ENCODE data around the gene VGLL4.
A peak's percentile ranks its signal among the peaks of the same experiment; 100 is the strongest.
"Not testable (repeated sequence)": the region's sequence is repeated elsewhere in the genome, so short reads cannot be mapped to it uniquely, and the experiment has no call there.

The VGLL4 gene

GRCh38 chr3:11643605-11644087, at the start of gene VGLL4:
Gene VGLL4, minus strand, starts transcription at chr3:11643915. Its CDS starts 397 bp downstream, at chr3:11643518.
- peak; percentile 27 for TF ChIP-seq CTCF (IDR thresholded peaks at IDR 0.05; ENCODE audit: low read depth, low read length)
- peak within 1 kb of the TSS; percentile 69 to 90 for H3K4me3 ChIP-seq (replicated peaks in 1 of 2; ENCODE audit: low read depth in 2 of 2, low read length in 2 of 2)
- peak; percentile 87 to 98 for DNase-seq (ENCODE audit: low read depth in 2 of 2)

- no peak for DNase-seq (ENCODE audit: low read depth in 2 of 2)
These were observed 48.8 kb upstream of the VGLL4 start for GRCh38 chr3:11692532-11692813.

GRCh38 chr3:11691767-11692531, 48.2 kb upstream of the VGLL4 start:
- no peak for TF ChIP-seq CTCF (IDR thresholded peaks at IDR 0.05; ENCODE audit: low read depth, low read length)
- DNase-seq (ENCODE audit: low read depth in 2 of 2): no peak
- H3K4me3 ChIP-seq (replicated peaks in 1 of 2; ENCODE audit: low read depth in 2 of 2, low read length in 2 of 2): no peak overlapping the region

More at GRCh38 chr3:11692532-11692813, 48.8 kb upstream of the VGLL4 start:
- no peak overlapping the region for H3K4me3 ChIP-seq (replicated peaks in 1 of 2; ENCODE audit: low read depth in 2 of 2, low read length in 2 of 2)
- no peak for TF ChIP-seq CTCF (IDR thresholded peaks at IDR 0.05; ENCODE audit: low read depth, low read length)

- H3K4me3 ChIP-seq (replicated peaks in 1 of 2; ENCODE audit: low read depth in 2 of 2, low read length in 2 of 2): no peak overlapping the region
- DNase-seq (ENCODE audit: low read depth in 2 of 2): peak; percentile 48 to 50
- TF ChIP-seq CTCF (IDR thresholded peaks at IDR 0.05; ENCODE audit: low read depth, low read length): no peak
These were observed 47.4 kb upstream of the VGLL4 start for GRCh38 chr3:11690863-11691766.

- no peak for DNase-seq (ENCODE audit: low read depth in 2 of 2)
- no peak overlapping the region for H3K4me3 ChIP-seq (replicated peaks in 1 of 2; ENCODE audit: low read depth in 2 of 2, low read length in 2 of 2)
- no peak for TF ChIP-seq CTCF (IDR thresholded peaks at IDR 0.05; ENCODE audit: low read depth, low read length)
These were observed 46.0 kb upstream of the VGLL4 start for GRCh38 chr3:11689749-11690148.

- not testable (repeated sequence) for DNase-seq (ENCODE audit: low read depth in 2 of 2); H3K4me3 ChIP-seq (replicated peaks in 1 of 2; ENCODE audit: low read depth in 2 of 2, low read length in 2 of 2)
These were observed 41.3 kb upstream of the VGLL4 start for GRCh38 chr3:11684980-11685379.

DNA sequence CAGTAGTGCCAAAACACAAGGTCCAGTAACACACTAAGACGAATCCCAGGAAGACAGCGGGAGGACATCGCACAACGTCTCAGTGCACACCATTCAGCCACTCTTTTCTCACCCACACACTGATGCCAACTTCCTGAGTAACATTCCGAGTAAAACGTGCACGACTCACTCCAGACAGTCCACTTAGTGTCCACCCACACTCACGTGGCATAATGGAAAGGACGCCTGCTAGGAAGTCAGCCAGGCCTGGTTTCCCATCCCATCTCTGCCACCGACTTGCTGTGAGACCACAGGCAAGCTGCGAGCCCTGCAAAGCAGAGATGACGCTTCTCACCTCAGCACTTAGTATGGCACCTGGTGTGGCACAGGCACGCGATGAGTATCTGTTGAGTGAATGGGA, 36.8 kb upstream of the VGLL4 start:
- DNase-seq (ENCODE audit: low read depth in 2 of 2): no peak
- H3K4me3 ChIP-seq (replicated peaks in 1 of 2; ENCODE audit: low read depth in 2 of 2, low read length in 2 of 2): no peak overlapping the region
- TF ChIP-seq CTCF (IDR thresholded peaks at IDR 0.05; ENCODE audit: low read depth, low read length): no peak

All from cardiac fibroblast (primary cell).